Fibroblast of lung (primary cell): ENCODE measurements around the gene WWOX.

Experiments
- CTCF ChIP-seq, 2 donors: IDR thresholded peaks in 1 of 2; conservative IDR thresholded peaks in 1 of 2; 1 replicate in 1 of 2; 2 replicates in 1 of 2; pipeline ENCODE4 v1.5.1; 2011 to 2012; ENCODE audit warnings: low read length in 2 of 2, control low read depth in 1 of 2, inconsistent platforms in 1 of 2, low read depth in 1 of 2, mild to moderate bottlenecking in 1 of 2
- EZH2 ChIP-seq: IDR thresholded peaks from 2 replicates; pipeline ENCODE4 v1.5.1; 2012; ENCODE audit warnings: low read length, control low read depth, mild to moderate bottlenecking; ENCODE audit errors: missing control alignments

GRCh38 chr16:79073566-79073965 lies 974.1 kb downstream of the WWOX start:
- TF ChIP-seq CTCF (conservative IDR thresholded peaks at IDR 0.05 in 1 of 2, IDR thresholded peaks at IDR 0.05 in 1 of 2; ENCODE audit: low read depth in 1 of 2, low read length in 2 of 2) (no peak), EZH2 (no peak)
